ENCODE data around the gene GOLT1A. TPM values are rescaled to one million over a fixed set of nuclear protein-coding genes. Genes with fewer than 3 reads are reported as not detected.
A peak's percentile ranks its signal among the peaks of the same experiment; 100 is the strongest.

Gene GOLT1A
- total and polyA plus RNA-seq, 10 of the 15 experiments (the other 5 are each of a cell fraction or from before 2014, with no cell fraction given): 0.09 to 0.46 TPM; not detected in 8

DNA sequence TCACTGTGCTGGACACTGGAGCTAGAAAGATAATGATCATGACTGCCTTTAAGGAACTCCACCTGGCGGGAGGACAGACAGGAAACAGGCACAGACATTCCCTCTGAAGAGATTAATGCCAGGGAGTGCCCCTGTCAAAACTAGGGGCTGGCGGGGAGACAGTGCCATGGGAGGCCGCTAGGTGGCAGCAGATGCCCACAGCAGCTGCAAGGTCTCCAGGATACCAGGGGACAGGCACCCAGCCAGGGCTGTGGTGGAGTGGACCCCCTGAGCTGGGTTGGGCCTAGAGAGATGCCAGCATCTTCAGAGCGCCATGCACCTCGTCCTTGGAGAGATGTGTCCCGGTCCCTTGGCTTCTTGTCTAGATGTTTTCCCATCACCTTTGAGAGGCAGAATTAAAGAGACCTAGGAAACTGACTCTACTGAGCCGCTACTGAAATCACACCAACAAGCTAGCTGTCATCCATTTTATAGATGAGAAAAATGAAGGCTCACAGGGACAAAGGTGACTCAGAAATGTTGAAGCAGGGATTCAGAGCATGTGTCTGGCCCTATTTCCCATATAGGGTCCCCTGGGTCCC is 51.2 kb downstream of the GOLT1A start (continued):
- no peak for TF ChIP-seq IKZF1 (conservative IDR thresholded peaks at IDR 0.05)
- 0 out of 2 replicates have a peak, but pooled peaks have one; percentile 31 for TF ChIP-seq TBL1XR1 (IDR thresholded peaks at IDR 0.05; ENCODE audit: low read depth, low read length)
- TF ChIP-seq CTCF (IDR thresholded peaks at IDR 0.05 in 2 of 3, conservative IDR thresholded peaks at IDR 0.05 in 1 of 3; ENCODE audit: control insufficient read depth in 2 of 3, extremely low read depth in 1 of 3, insufficient read depth in 1 of 3, low read depth in 3 of 3, low read length in 3 of 3): peak; percentile 94 to 99 (median 99)
- TF ChIP-seq E2F4 (IDR thresholded peaks at IDR 0.05; ENCODE audit: low read depth, low read length): no peak
- TF ChIP-seq CREB1 (IDR thresholded peaks at IDR 0.05; ENCODE audit: low read depth): no peak
- TF ChIP-seq JUND (IDR thresholded peaks at IDR 0.05; ENCODE audit: low read depth, low read length): 0 out of 2 replicates have a peak, but pooled peaks have one; percentile 34
- TF ChIP-seq BHLHE40 (IDR thresholded peaks at IDR 0.05; ENCODE audit: borderline replicate concordance in 1 of 2, low read depth in 2 of 2, low read length in 1 of 2): 0 out of 4 replicates have a peak, but pooled peaks of 1 of the 2 experiments have one; percentile 17
- no peak for TF ChIP-seq MTA3 (IDR thresholded peaks at IDR 0.05; ENCODE audit: borderline replicate concordance, low read length)
- TF ChIP-seq YY1 (IDR thresholded peaks at IDR 0.05; ENCODE audit: low read depth, low read length): peak; percentile 55; the same call in 1 of the 2 replicates
- no peak for TF ChIP-seq NFXL1 (IDR thresholded peaks at IDR 0.05; ENCODE audit: borderline replicate concordance)
- no peak for TF ChIP-seq CBFB (IDR thresholded peaks at IDR 0.05; ENCODE audit: low read depth)
